GM18951 (cell line): ENCODE measurements around the gene SNX19.
"Not testable (repeated sequence)": the region's sequence is repeated elsewhere in the genome, so short reads cannot be mapped to it uniquely, and the experiment has no call there.

Experiments
- POLR2A ChIP-seq: IDR thresholded peaks from 4 replicates; pipeline ENCODE4 v1.6.1; 2011; ENCODE audit warnings: mild to moderate bottlenecking; ENCODE audit not compliant: insufficient read length, insufficient read depth; ENCODE audit errors: extremely low read depth
- in situ Hi-C: fragments of 300-500 bp; cut with MboI; formaldehyde crosslinking; loops from one replicate; pipeline ENCODE4 v1.12.0; 2022; ENCODE audit warnings: low sequenced_read_pairs, mixed read lengths, inconsistent platforms; ENCODE audit not compliant: unreplicated experiment

The SNX19 gene, protein sequence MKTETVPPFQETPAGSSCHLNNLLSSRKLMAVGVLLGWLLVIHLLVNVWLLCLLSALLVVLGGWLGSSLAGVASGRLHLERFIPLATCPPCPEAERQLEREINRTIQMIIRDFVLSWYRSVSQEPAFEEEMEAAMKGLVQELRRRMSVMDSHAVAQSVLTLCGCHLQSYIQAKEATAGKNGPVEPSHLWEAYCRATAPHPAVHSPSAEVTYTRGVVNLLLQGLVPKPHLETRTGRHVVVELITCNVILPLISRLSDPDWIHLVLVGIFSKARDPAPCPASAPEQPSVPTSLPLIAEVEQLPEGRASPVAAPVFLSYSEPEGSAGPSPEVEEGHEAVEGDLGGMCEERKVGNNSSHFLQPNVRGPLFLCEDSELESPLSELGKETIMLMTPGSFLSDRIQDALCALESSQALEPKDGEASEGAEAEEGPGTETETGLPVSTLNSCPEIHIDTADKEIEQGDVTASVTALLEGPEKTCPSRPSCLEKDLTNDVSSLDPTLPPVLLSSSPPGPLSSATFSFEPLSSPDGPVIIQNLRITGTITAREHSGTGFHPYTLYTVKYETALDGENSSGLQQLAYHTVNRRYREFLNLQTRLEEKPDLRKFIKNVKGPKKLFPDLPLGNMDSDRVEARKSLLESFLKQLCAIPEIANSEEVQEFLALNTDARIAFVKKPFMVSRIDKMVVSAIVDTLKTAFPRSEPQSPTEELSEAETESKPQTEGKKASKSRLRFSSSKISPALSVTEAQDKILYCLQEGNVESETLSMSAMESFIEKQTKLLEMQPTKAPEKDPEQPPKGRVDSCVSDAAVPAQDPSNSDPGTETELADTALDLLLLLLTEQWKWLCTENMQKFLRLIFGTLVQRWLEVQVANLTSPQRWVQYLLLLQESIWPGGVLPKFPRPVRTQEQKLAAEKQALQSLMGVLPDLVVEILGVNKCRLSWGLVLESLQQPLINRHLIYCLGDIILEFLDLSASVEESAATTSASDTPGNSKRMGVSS

DNA sequence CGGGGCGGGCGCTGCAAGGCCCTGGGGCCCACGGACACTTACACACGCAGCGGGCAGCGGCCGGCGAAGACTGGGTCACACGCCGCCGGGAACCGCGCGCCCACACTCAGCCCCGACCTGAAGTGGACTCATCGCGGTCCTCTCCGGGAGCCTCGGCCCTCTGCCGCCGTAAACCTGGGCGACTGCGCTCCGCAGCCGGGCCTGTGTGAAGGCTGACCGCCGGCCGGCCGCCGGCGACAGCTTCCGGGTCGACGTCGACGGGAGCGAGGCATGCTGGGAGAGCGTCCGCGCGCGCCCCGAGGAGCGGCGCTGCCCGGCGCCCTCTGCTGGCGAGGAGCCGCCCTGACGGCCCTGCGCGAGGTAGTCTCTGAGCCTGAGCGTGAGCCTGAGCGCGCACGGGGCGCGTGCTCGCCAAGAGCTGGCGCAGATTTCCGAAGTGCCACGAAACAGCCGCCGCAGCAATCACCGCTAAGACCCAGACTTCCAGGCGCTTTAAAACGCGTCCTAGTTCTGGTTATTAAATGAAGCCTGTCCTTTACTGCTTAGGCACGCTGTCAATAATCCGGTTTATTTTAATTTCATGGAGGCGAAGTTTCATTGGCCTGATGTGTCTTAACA is at the start of gene SNX19:
SNX19 (minus strand) TSS at position 242 of the 618 bp plus-strand sequence. CDS start 540 bp downstream, outside the sequence.
- in situ Hi-C loops = no loop called here

GRCh38 chr11:130964058-130964792 is 47.9 kb upstream of the SNX19 start:
- no peak for TF ChIP-seq POLR2A
- in situ Hi-C loops = no loop called here

More for the DNA sequence above, at the start of gene SNX19:
- TF ChIP-seq POLR2A = peak; percentile 94

- in situ Hi-C loops = no loop called here
- no peak for TF ChIP-seq POLR2A
Measured at GRCh38 chr11:130947889-130948288, 31.6 kb upstream of the SNX19 start.

DNA sequence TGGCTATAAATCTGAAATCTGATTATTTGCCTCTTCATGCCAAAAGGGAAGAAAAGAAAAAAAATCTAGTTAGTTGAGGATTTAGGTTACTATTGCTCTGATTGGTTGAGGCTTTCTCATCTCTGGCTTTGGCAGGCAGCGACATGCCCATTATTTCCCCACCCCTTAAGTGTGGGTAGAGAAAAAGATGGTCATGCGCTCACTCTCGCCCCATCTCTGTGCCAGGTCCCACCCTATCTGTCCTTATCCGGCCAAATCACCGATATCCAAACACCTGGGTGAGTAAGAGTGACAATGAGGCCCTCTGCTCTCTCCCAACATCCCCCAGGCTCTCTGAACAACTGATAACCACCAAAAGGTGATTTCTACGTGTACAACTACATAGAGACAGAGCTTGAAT is 31.2 kb upstream of the SNX19 start:
- in situ Hi-C loops = no loop called here
- TF ChIP-seq POLR2A = no peak

GRCh38 chr11:130947058-130947457 is 30.8 kb upstream of the SNX19 start:
- in situ Hi-C loops = no loop called here
- no peak for TF ChIP-seq POLR2A

GRCh38 chr11:130945896-130946295 is 29.6 kb upstream of the SNX19 start:
- in situ Hi-C loops = no loop called here
- no peak for TF ChIP-seq POLR2A

GRCh38 chr11:130940706-130941105 is 24.4 kb upstream of the SNX19 start:
- in situ Hi-C loops = no loop called here
- TF ChIP-seq POLR2A = no peak

DNA sequence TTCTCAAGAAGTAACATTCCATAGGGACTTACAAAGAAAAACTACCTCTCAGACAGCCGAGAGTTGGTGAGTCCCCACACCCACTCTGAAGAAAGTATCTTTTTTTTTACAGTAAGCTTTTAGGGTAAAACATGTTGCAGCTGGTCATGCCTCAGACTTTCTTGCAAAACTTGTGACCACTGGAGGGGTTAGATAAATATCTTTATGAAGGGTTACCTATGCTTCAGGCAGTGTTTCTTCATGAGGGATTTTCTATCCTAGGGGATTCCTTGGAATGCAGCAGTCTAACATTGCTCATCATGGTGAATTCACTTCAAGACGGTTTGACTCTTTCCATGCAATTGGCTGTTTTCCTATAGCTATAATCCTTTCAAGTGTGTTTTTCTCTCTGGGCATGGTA is 20.8 kb upstream of the SNX19 start:
- in situ Hi-C loops = no loop called here
- TF ChIP-seq POLR2A = no peak

- TF ChIP-seq POLR2A = no peak
- in situ Hi-C loops = no loop called here
Measured at GRCh38 chr11:130932086-130932712, 15.9 kb upstream of the SNX19 start.

DNA sequence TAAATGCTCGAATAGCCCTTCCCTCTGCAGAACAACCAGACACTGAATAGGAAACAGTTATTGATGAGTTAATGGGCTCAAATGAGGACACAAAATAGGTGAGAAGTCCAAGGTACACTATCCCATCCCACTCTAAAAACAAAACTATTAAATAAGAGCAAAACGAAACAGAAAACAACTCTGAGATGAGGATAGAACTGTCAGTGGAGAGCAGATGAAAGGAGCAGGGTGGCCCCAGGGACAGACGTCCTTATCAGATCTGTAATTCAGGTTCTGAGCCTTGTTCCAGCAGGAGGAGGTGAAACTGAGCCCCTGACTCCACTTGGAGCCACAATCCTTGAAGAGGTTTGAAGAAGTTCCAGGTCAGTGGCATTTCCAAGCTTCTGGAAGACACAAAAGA is 8.5 kb upstream of the SNX19 start:
- in situ Hi-C loops = no loop called here
- no peak for TF ChIP-seq POLR2A

- in situ Hi-C loops = not testable (repeated sequence)
Measured at GRCh38 chr11:130920612-130921011, 4.3 kb upstream of the SNX19 start.

- no peak for TF ChIP-seq POLR2A
- in situ Hi-C loops = no loop called here
Measured at GRCh38 chr11:130918081-130918480, 1.8 kb upstream of the SNX19 start.

DNA sequence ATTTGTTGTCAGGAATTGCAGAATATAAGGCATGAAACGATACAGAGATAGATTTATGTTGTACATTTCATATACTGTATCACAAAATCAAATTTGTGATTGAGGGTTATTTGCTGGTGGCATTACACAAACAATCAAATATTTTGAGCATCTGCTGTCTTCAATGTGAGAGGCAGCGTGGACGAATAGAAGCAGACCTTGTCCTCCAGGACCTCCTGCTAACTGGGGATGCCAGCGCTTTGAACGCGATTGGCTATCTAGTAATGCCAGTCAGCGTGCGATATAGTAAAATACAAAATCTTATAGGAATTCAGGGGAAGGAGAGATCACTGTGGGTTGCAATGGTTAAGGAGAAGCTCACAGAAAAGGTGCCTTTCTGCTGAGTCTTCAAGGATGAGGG is 631 bp upstream of the SNX19 start:
- in situ Hi-C loops = no loop called here
- TF ChIP-seq POLR2A = no peak
